GM23248 (cell line): ENCODE results near the gene DCTN4. TPM values are rescaled to one million over a fixed set of nuclear protein-coding genes. Genes with fewer than 3 reads are reported as not detected.
"Not testable (repeated sequence)": the region's sequence is repeated elsewhere in the genome, so short reads cannot be mapped to it uniquely, and the experiment has no call there.

ENCODE experiments used
- DNase-seq: peaks from one replicate; pipeline ENCODE4 v3.0.0-alpha.2; 2015
- H2AFZ ChIP-seq: fragments of 200-600 bp; sonication (generic); 2 replicates; pipeline ENCODE4 v1.6.1; 2016; ENCODE audit warnings: antibody characterized with exemption
- H3F3A ChIP-seq: fragments of 200-600 bp; sonication (generic); 2 replicates; pipeline ENCODE4 v1.6.1; 2016; ENCODE audit warnings: mild to moderate bottlenecking, antibody characterized with exemption, mixed run types; ENCODE audit not compliant: insufficient read depth
- H3K27ac ChIP-seq: fragments of 200-600 bp; sonication (generic); 2 replicates; pipeline ENCODE4 v1.5.1; 2016; ENCODE audit warnings: mild to moderate bottlenecking
- H3K27me3 ChIP-seq: fragments of 200-600 bp; sonication (generic); replicated peaks from 2 replicates; pipeline ENCODE4 v1.6.1; 2016; ENCODE audit warnings: mild to moderate bottlenecking; ENCODE audit not compliant: insufficient read depth
- H3K36me3 ChIP-seq: fragments of 200-600 bp; sonication (generic); 2 replicates; pipeline ENCODE4 v1.6.1; 2016; ENCODE audit warnings: low read depth, mild to moderate bottlenecking
- H3K4me1 ChIP-seq: fragments of 200-600 bp; sonication (generic); 2 replicates; pipeline ENCODE4 v1.6.1; 2016; ENCODE audit warnings: mild to moderate bottlenecking; ENCODE audit not compliant: insufficient read depth
- H3K4me2 ChIP-seq: fragments of 200-600 bp; sonication (generic); one replicate; pipeline ENCODE4 v1.6.1; 2016; ENCODE audit warnings: mild to moderate bottlenecking; ENCODE audit not compliant: unreplicated experiment
- H3K4me3 ChIP-seq: fragments of 200-600 bp; sonication (generic); 2 replicates; pipeline ENCODE4 v1.5.1; 2016; ENCODE audit warnings: mild to moderate bottlenecking
- H3K79me2 ChIP-seq: fragments of 200-600 bp; sonication (generic); 2 replicates; pipeline ENCODE4 v1.6.1; 2016; ENCODE audit warnings: mild to moderate bottlenecking; ENCODE audit not compliant: insufficient read depth
- H3K9ac ChIP-seq: fragments of 200-600 bp; sonication (generic); 2 replicates; pipeline ENCODE4 v1.6.1; 2016; ENCODE audit warnings: mild to moderate bottlenecking
- H3K9me2 ChIP-seq: fragments of 200-600 bp; sonication (generic); 2 replicates; pipeline ENCODE4 v1.6.1; 2016; ENCODE audit warnings: mixed run types, mild to moderate bottlenecking, moderate library complexity; ENCODE audit not compliant: insufficient read depth
- H3K9me3 ChIP-seq: fragments of 200-600 bp; sonication (generic); one replicate; pipeline ENCODE4 v1.6.1; 2017; ENCODE audit warnings: low read depth
- H4K20me1 ChIP-seq: fragments of 200-600 bp; sonication (generic); 2 replicates; pipeline ENCODE4 v1.6.0; 2016; ENCODE audit not compliant: insufficient read depth
- EZH2 ChIP-seq: fragments of 200-600 bp; sonication (generic); IDR thresholded peaks from 2 replicates; pipeline ENCODE4 v1.6.1; 2018; ENCODE audit warnings: antibody characterized with exemption, mild to moderate bottlenecking; ENCODE audit not compliant: insufficient read depth, poor library complexity, severe bottlenecking
- EZH2phosphoT487 ChIP-seq: fragments of 200-600 bp; sonication (generic); IDR thresholded peaks from 2 replicates; pipeline ENCODE4 v1.6.1; 2018; ENCODE audit warnings: antibody characterized with exemption, moderate library complexity, mild to moderate bottlenecking, low read depth; ENCODE audit not compliant: insufficient read depth
- WGBS, 2 experiments: methylation state at CpG; one replicate each; pipeline ENCODE4 v1.1.6; 2015 to 2017; ENCODE audit warnings: low lambda C conversion rate in 2 of 2, low coverage in 1 of 2; ENCODE audit errors: missing lambda C conversion rate in 2 of 2; 5-methylcytosine and 5-hydroxymethylcytosine counted together
- in situ Hi-C: fragments of 300-500 bp; cut with MboI; formaldehyde crosslinking; loops from 2 replicates; pipeline ENCODE4 v1.15.0; 2020
- polyA plus RNA-seq: library from polyadenylated mRNA; unstranded; fragments of >200 nt; fragmentation: Nextera tagmentation; extraction: Ambion mirVana; gene quantifications from 2 replicates; pipeline ENCODE4 v1.2.1, GENCODE V29; 2016
- total RNA-seq: library from RNA; depleted of rRNA; stranded (reverse); fragments of >200 nt; shearing (Covaris generic); gene quantifications from 2 replicates; pipeline ENCODE4 v1.2.3, GENCODE V29; 2014

Gene DCTN4
- total and polyA plus RNA-seq, 2 experiments from 2014 or later = 34.5 to 47.1 TPM

DNA sequence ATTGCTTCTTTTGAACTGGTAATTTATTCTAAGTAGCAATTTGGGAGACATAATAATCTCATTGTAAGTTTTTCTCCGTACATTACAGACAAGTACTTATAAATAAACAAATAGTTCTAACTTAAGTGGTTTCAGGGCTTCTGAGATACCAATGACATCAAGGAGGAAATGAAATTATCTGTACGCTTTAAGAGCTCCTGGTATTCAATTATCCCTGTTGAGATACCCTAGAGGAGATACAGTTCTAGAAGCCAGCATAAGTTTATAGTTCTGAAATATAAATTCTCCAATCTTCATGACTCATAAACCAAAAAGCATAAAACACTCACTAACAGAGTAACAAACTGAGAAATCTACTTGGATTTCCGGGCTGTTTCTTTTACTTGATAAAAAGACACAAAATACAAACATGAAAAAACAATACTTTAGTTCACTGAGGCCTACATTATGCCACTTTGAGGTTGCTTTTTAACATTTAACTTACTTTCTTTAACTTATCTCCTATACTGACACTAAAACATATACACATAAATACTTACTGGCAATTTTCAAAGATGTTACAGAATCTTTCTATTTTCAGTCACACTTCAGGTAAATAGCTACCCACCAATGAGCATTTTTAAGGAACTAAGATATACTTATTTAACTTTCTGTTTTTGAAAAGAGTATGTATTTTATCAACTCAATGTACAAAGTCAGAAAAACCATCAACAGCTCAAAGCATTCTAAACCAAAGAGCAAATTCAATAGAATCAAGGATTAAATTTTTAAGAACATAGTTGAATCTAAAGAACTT lies 7.5 kb downstream of the DCTN4 start:
- no peak overlapping the region for H3K4me2 ChIP-seq
- TF ChIP-seq EZH2phosphoT487 = no peak
- no peak for TF ChIP-seq EZH2
- H3K4me1 ChIP-seq = peaks cover 1% of the 10 kb centered on the region; the same call in 1 of the 2 replicates
- no peak overlapping the region for H2AFZ ChIP-seq
- H3F3A ChIP-seq = peaks cover 15% of the 10 kb centered on the region; the same call in 1 of the 2 replicates
- peaks cover 91% of the 10 kb centered on the region for H3K79me2 ChIP-seq
- WGBS, 2 experiments = 96 to 99% methylated on average over 3 of the region's 3 CpGs
- H3K4me3 ChIP-seq = no peak overlapping the region
- H3K9me3 ChIP-seq = no peaks in the 10 kb centered on the region
- peak overlapping the region; percentile 7; the same call in 1 of the 2 replicates for H3K9ac ChIP-seq
- H4K20me1 ChIP-seq = no peaks in the 10 kb centered on the region
- H3K27me3 ChIP-seq = no peaks in the 10 kb centered on the region
- no peak for DNase-seq
- no peaks in the 10 kb centered on the region for H3K9me2 ChIP-seq
- H3K27ac ChIP-seq = no peak overlapping the region
- in situ Hi-C loops = no loop called here
- H3K36me3 ChIP-seq = peaks cover 50% of the 10 kb centered on the region

DNA sequence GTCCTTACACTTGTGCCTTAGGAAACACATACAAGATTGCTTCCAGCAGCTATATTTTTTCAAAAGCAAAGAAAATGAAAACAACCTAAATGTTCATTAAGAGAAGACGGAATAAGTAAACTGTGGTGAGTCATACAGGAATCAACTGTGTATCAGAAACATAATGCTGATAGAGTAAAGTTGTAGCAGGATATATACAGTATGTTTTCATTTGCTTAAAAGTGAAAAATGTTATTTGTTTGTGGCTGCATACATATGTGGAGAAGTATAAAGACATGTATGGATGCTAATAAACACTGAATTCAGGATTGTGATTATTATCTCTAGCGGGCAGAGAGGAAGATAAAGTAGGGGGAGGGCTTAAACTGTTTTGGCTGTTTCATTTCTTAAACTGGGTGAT lies 8.3 kb downstream of the DCTN4 start:
- no peaks in the 10 kb centered on the region for H3K27me3 ChIP-seq
- no peak overlapping the region for H3K4me2 ChIP-seq
- peaks cover 89% of the 10 kb centered on the region for H3K79me2 ChIP-seq
- TF ChIP-seq EZH2phosphoT487 (no peak), EZH2 (no peak)
- no peak overlapping the region for H3K4me3 ChIP-seq
- peaks cover 14% of the 10 kb centered on the region; the same call in 1 of the 2 replicates for H3F3A ChIP-seq
- H3K9me2 ChIP-seq = no peaks in the 10 kb centered on the region
- H4K20me1 ChIP-seq = peaks cover under 1% of the 10 kb centered on the region; the same call in 1 of the 2 replicates
- H3K9me3 ChIP-seq = no peaks in the 10 kb centered on the region
- no peak overlapping the region for H3K27ac ChIP-seq
- H3K4me1 ChIP-seq = no peaks in the 10 kb centered on the region
- no peak overlapping the region for H2AFZ ChIP-seq
- no peak overlapping the region for H3K9ac ChIP-seq
- DNase-seq = no peak
- in situ Hi-C loops = no loop called here
- 88 to 98% methylated on average over 2 of the region's 2 CpGs for WGBS, 2 experiments
- peaks cover 44% of the 10 kb centered on the region for H3K36me3 ChIP-seq

DNA sequence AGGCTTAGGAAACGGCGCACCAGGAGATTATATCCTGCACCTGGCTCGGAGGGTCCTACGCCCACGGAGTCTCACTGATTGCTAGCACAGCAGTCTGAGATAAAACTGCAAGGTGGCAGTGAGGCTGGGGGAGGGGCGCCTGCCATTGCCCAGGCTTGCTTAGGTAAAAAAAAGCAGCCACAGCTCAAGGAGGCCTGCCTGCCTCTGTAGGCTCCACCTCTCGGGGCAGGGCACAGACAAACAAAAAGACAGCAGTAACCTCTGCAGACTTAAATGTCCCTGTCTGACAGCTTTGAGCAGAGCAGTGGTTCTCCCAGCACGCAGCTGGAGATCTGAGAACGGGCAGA lies 15.7 kb downstream of the DCTN4 start:
- in situ Hi-C loops, H3K9me2 ChIP-seq, H3K27ac ChIP-seq, H3K27me3 ChIP-seq, DNase-seq, H3K4me3 ChIP-seq, H3K4me2 ChIP-seq, H3K9me3 ChIP-seq, H3K4me1 ChIP-seq, H4K20me1 ChIP-seq, H3K9ac ChIP-seq, H2AFZ ChIP-seq, H3F3A ChIP-seq: not testable (repeated sequence)
- Histone ChIP-seq H3K36me3 (peaks cover 26% of the 10 kb centered on the region), H3K79me2 (peaks cover 89% of the 10 kb centered on the region)
- WGBS, 2 experiments = 90 to 99% methylated on average over 9 of the region's 9 CpGs

DNA sequence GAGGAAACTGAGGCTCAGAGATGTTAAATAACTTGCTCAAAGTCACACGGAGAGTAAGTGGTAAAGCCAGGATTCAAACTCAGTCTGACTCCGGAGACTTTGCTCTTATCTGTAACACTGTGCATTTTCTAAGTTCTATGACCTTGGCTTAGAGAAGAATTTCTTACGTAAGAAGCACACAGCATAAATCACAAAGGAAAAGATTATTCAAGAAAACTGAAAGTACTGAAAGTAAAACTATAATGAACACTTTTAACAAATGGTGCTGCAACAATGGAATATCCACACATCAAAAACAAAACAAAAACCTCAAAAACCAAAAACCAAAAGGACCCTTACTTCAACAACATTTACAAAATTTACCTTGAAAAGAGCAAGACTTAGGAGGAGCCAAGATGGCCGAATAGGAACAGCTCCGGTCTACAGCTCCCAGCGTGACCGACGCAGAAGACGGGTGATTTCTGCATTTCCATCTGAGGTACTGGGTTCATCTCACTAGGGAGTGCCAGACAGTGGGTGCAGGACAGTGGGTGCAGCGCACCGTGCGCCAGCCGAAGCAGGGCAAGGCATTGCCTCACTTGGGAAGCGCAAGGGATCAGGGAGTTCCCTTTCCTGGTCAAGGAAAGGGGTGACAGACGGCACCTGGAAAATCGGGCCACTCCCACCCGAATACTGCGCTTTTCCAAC lies 16.2 kb downstream of the DCTN4 start:
- peaks cover 26% of the 10 kb centered on the region for H3K36me3 ChIP-seq
- H3K4me2 ChIP-seq, H3K27me3 ChIP-seq, H3K4me1 ChIP-seq, H3K4me3 ChIP-seq, in situ Hi-C loops, DNase-seq, H3K27ac ChIP-seq, H4K20me1 ChIP-seq, H3F3A ChIP-seq, H2AFZ ChIP-seq, H3K9ac ChIP-seq, H3K9me3 ChIP-seq, H3K9me2 ChIP-seq: not testable (repeated sequence)
- H3K79me2 ChIP-seq = peaks cover 91% of the 10 kb centered on the region
- 96 to 99% methylated on average over 16 to 18 of the region's 18 CpGs for WGBS, 2 experiments
